H1 (cell line): ENCODE data around the gene IL17RA. TPM values are rescaled to one million over a fixed set of nuclear protein-coding genes. Genes with fewer than 3 reads are reported as not detected.

Source experiments
- CTCF ChIA-PET: fragments of 300-600 bp; sonication (Branson Sonifier 250); formaldehyde crosslinking; loops from one replicate; lab custom pipeline; 2021; ENCODE audit not compliant: partially characterized antibody; lab: Charles Lee
- POLR2A ChIA-PET: fragments of 300-600 bp; sonication (Branson Sonifier 250); formaldehyde crosslinking; loops from one replicate; lab custom pipeline; 2021; ENCODE audit warnings: inconsistent platforms; ENCODE audit not compliant: partially characterized antibody; lab: Charles Lee
- DNase-seq, 2 experiments: peaks; one replicate each; pipeline versions ENCODE4 v3.0.0 to v3.0.0-alpha.2; 2010 to 2022; ENCODE audit warnings: low spot score in 2 of 2, low read depth in 1 of 2, mixed read lengths in 1 of 2
- FAIRE-seq: peaks from 2 replicates; lab custom pipeline; 2011; peaks lifted over from hg19 to GRCh38; lab: Jason Lieb, UNC
- H2AFZ ChIP-seq: 2 replicates; pipeline ENCODE4 v1.8.1; 2012; ENCODE audit warnings: low read length, inconsistent platforms
- H2AK5ac ChIP-seq: 2 replicates; pipeline ENCODE4 v1.6.1; 2013; ENCODE audit warnings: low read depth, low read length
- H2BK120ac ChIP-seq: replicated peaks from 2 replicates; pipeline ENCODE3; 2013; ENCODE audit warnings: low read depth, low read length, inconsistent platforms
- H2BK12ac ChIP-seq: 2 replicates; pipeline ENCODE4 v1.6.1; 2013; ENCODE audit warnings: low read depth, low read length
- H2BK15ac ChIP-seq: 2 replicates; pipeline ENCODE4 v1.6.1; 2013; ENCODE audit warnings: low read length
- H2BK20ac ChIP-seq: 2 replicates; pipeline ENCODE4 v1.6.1; 2013; ENCODE audit warnings: low read length
- H2BK5ac ChIP-seq: 2 replicates; pipeline ENCODE4 v1.6.1; 2013; ENCODE audit warnings: low read depth, low read length
- H3K14ac ChIP-seq: 2 replicates; pipeline ENCODE4 v1.6.1; 2013; ENCODE audit warnings: inconsistent platforms; ENCODE audit not compliant: insufficient read length
- H3K18ac ChIP-seq: 2 replicates; pipeline ENCODE4 v1.6.1; 2013; ENCODE audit warnings: low read length; ENCODE audit errors: extremely low read depth
- H3K23ac ChIP-seq: 2 replicates; pipeline ENCODE4 v1.6.1; 2013; ENCODE audit warnings: inconsistent platforms; ENCODE audit not compliant: insufficient read length
- H3K23me2 ChIP-seq: 2 replicates; pipeline ENCODE4 v1.6.1; 2013; ENCODE audit warnings: low read depth, low read length
- H3K27ac ChIP-seq: 2 replicates; pipeline ENCODE4 v1.6.1; 2011; ENCODE audit warnings: low read depth, low read length, inconsistent platforms
- H3K27me3 ChIP-seq, 4 experiments: replicated peaks in 1 of 4; 1 replicate in 1 of 4; 2 replicates in 3 of 4; pipeline versions ENCODE4 v1.6.1 to v1.8.1; 2011 to 2013; ENCODE audit warnings: low read length in 3 of 4, mild to moderate bottlenecking in 3 of 4, inconsistent platforms in 2 of 4, mixed read lengths in 2 of 4, moderate library complexity in 1 of 4; ENCODE audit not compliant: control insufficient read depth in 3 of 4, insufficient read depth in 3 of 4; ENCODE audit errors: extremely low read depth in 1 of 4
- H3K36me3 ChIP-seq, 4 experiments: 2 replicates each; pipeline versions ENCODE4 v1.6.1 to v1.8.1; 2011 to 2013; ENCODE audit warnings: mild to moderate bottlenecking in 4 of 4, low read length in 3 of 4, moderate library complexity in 2 of 4, control low read depth in 1 of 4, inconsistent platforms in 1 of 4; ENCODE audit not compliant: insufficient read depth in 4 of 4, control insufficient read depth in 2 of 4
- H3K4ac ChIP-seq: replicated peaks from 2 replicates; pipeline ENCODE3; 2013; ENCODE audit warnings: low read length, low read depth, mixed read lengths, inconsistent platforms; ENCODE audit not compliant: insufficient read length
- H3K4me1 ChIP-seq, 4 experiments: replicated peaks in 1 of 4; 1 replicate in 1 of 4; 2 replicates in 3 of 4; pipeline versions ENCODE4 v1.6.1 to v1.8.1; 2011 to 2013; ENCODE audit warnings: low read length in 3 of 4, inconsistent platforms in 2 of 4, mixed read lengths in 1 of 4; ENCODE audit not compliant: insufficient read depth in 4 of 4, control insufficient read depth in 3 of 4
- H3K4me2 ChIP-seq, 2 experiments: 2 replicates each; pipeline versions ENCODE4 v1.6.1 to v1.8.1; 2011 to 2013; ENCODE audit warnings: low read depth in 2 of 2, low read length in 2 of 2, control low read depth in 1 of 2, inconsistent platforms in 1 of 2, mild to moderate bottlenecking in 1 of 2; ENCODE audit not compliant: insufficient read depth in 1 of 2
- H3K4me3 ChIP-seq, 4 experiments: fragments of 200-600, 300-600 bp in 1 of 4; sonication (generic), shearing (Covaris generic), sonication (Bioruptor Twin) in 1 of 4; 2 replicates each; pipeline versions ENCODE4 v1.5.1 to v1.8.1; 2011 to 2016; ENCODE audit warnings: low read length in 4 of 4, low read depth in 3 of 4, control low read depth in 2 of 4, inconsistent platforms in 2 of 4, mild to moderate bottlenecking in 2 of 4, mixed read lengths in 1 of 4, moderate library complexity in 1 of 4; ENCODE audit not compliant: insufficient read depth in 2 of 4; ENCODE audit errors: extremely low read depth in 1 of 4
- H3K56ac ChIP-seq: replicated peaks from 2 replicates; pipeline ENCODE3; 2013; ENCODE audit warnings: low read depth, mild to moderate bottlenecking, mixed read lengths, low read length, inconsistent platforms; ENCODE audit not compliant: insufficient read length
- H3K79me1 ChIP-seq: 2 replicates; pipeline ENCODE4 v1.6.1; 2013; ENCODE audit warnings: low read depth, low read length, control low read depth
- H3K79me2 ChIP-seq, 2 experiments: 2 replicates each; pipeline versions ENCODE4 v1.6.1 to v1.8.1; 2012 to 2013; ENCODE audit warnings: low read length in 2 of 2, mild to moderate bottlenecking in 2 of 2, inconsistent platforms in 1 of 2; ENCODE audit not compliant: insufficient read depth in 2 of 2, control insufficient read depth in 1 of 2
- H3K9ac ChIP-seq, 4 experiments: replicated peaks in 1 of 4; 1 replicate in 1 of 4; 2 replicates in 3 of 4; pipeline versions ENCODE4 v1.6.1 to v1.8.1; 2011 to 2013; ENCODE audit warnings: low read depth in 3 of 4, low read length in 3 of 4, control low read depth in 2 of 4, mild to moderate bottlenecking in 2 of 4, moderate library complexity in 2 of 4, inconsistent platforms in 1 of 4; ENCODE audit errors: extremely low read depth in 1 of 4
- H3K9me3 ChIP-seq, 2 experiments: 2 replicates each; pipeline versions ENCODE4 v1.6.1 to v1.8.1; 2012 to 2013; ENCODE audit warnings: mild to moderate bottlenecking in 2 of 2, moderate library complexity in 2 of 2, control low read depth in 1 of 2, inconsistent platforms in 1 of 2, low read depth in 1 of 2, low read length in 1 of 2, mixed read lengths in 1 of 2; ENCODE audit not compliant: insufficient read depth in 2 of 2
- H4K20me1 ChIP-seq, 2 experiments: replicated peaks in 1 of 2; 2 replicates each; pipeline versions ENCODE3 to v1.8.1; 2011 to 2013; ENCODE audit warnings: inconsistent platforms in 2 of 2, low read length in 2 of 2, mild to moderate bottlenecking in 1 of 2; ENCODE audit not compliant: insufficient read depth in 2 of 2, control insufficient read depth in 1 of 2
- H4K5ac ChIP-seq: 2 replicates; pipeline ENCODE4 v1.6.1; 2013; ENCODE audit warnings: low read length, low read depth, mixed read lengths, inconsistent platforms; ENCODE audit not compliant: insufficient read length
- H4K8ac ChIP-seq: 2 replicates; pipeline ENCODE4 v1.8.0; 2013; ENCODE audit warnings: mild to moderate bottlenecking, moderate library complexity, low read length, inconsistent platforms; ENCODE audit not compliant: insufficient read depth; ENCODE audit errors: extremely low read depth
- H4K91ac ChIP-seq: replicated peaks from 2 replicates; pipeline ENCODE3; 2013; ENCODE audit warnings: low read length, mixed read lengths, inconsistent platforms; ENCODE audit not compliant: insufficient read length
- BACH1 ChIP-seq: IDR thresholded peaks from 2 replicates; pipeline ENCODE4 v1.6.1; 2012; ENCODE audit warnings: low read length, improper control_type of control experiment
- CBX8 ChIP-seq: fragments of 300-800, 300-1000 bp; sonication (generic); IDR thresholded peaks from 2 replicates; pipeline ENCODE4 v1.7.1; 2016; ENCODE audit warnings: low read depth, low read length, borderline replicate concordance
- CEBPB ChIP-seq: IDR thresholded peaks from 2 replicates; pipeline ENCODE4 v1.6.1; 2012; ENCODE audit warnings: low read depth, low read length
- FOSL1 ChIP-seq: IDR thresholded peaks from 2 replicates; pipeline ENCODE4 v1.6.1; 2011; ENCODE audit warnings: mild to moderate bottlenecking, low read depth, low read length, moderate library complexity; ENCODE audit not compliant: insufficient read depth
- JUN ChIP-seq: IDR thresholded peaks from 2 replicates; pipeline ENCODE4 v1.6.1; 2011; ENCODE audit warnings: low read depth, mild to moderate bottlenecking, improper control_type of control experiment, low read length
- MAX ChIP-seq: IDR thresholded peaks from 2 replicates; pipeline ENCODE4 v1.6.1; 2012; ENCODE audit warnings: inconsistent platforms
- PHF8 ChIP-seq: fragments of 200-600 bp; sonication (generic); conservative IDR thresholded peaks from 2 replicates; pipeline ENCODE4 v1.7.1; 2012; ENCODE audit warnings: low read depth, mild to moderate bottlenecking, inconsistent platforms, low read length, moderate library complexity
- RXRA ChIP-seq: IDR thresholded peaks from 2 replicates; pipeline ENCODE4 v1.6.1; 2011; ENCODE audit warnings: low read depth, mild to moderate bottlenecking, low read length, moderate library complexity; ENCODE audit not compliant: insufficient read depth
- SRF ChIP-seq: IDR thresholded peaks from 2 replicates; pipeline ENCODE4 v1.6.1; 2011; ENCODE audit warnings: mild to moderate bottlenecking, low read depth, low read length, moderate library complexity
- TAF1 ChIP-seq: IDR thresholded peaks from 2 replicates; pipeline ENCODE4 v1.6.1; 2011; ENCODE audit warnings: mild to moderate bottlenecking, low read depth, low read length
- USF2 ChIP-seq: IDR thresholded peaks from 2 replicates; pipeline ENCODE4 v1.6.1; 2011; ENCODE audit warnings: low read length, improper control_type of control experiment
- WGBS, 2 experiments: shearing (Covaris generic) in 1 of 2; methylation state at CpG; one replicate each; pipeline versions ENCODE4 v1.1.6 to v1.1.7; 2013 to 2015; ENCODE audit warnings: low lambda C conversion rate in 2 of 2, mixed read lengths in 2 of 2, inconsistent platforms in 1 of 2, low coverage in 1 of 2, missing lambda C conversion rate in 1 of 2; ENCODE audit not compliant: insufficient replicate concordance in 2 of 2, insufficient coverage in 1 of 2, insufficient read length in 1 of 2; ENCODE audit errors: extremely low coverage in 1 of 2, missing lambda C conversion rate in 1 of 2; 5-methylcytosine and 5-hydroxymethylcytosine counted together
- polyA plus RNA-seq, 7 experiments: library from polyadenylated mRNA; depleted of rRNA in 3 of 7; stranded (reverse) in 5 of 7; unstranded in 2 of 7; fragments of >200 nt in 5 of 7; fragments of 200-250 nt in 2 of 7; gene quantifications; 1 replicate in 5 of 7; 2 replicates in 1 of 7; 4 replicates in 1 of 7; pipeline versions ENCODE4 v1.2.1 to v1.2.3, GENCODE V29; 2011 to 2013; ENCODE audit warnings: missing spikeins in 2 of 7, mixed read lengths in 2 of 7
- total RNA-seq: library from RNA; stranded (reverse); fragmentation: NEBNext Ultra II Directional; extraction: Animal tissue kit (Norgen Biotek cat#: 25700); gene quantifications from 2 replicates; pipeline ENCODE4 v1.2.1, GENCODE V29; 2021

The IL17RA gene
- total and polyA plus RNA-seq, 2 of the 8 experiments (the other 6 are each of a cell fraction or from before 2014, with no cell fraction given), result 5.6 to 9.9 TPM

- Histone ChIP-seq H3K56ac (no peak overlapping the region), H3K9ac (no peak overlapping the region), H3K27ac (no peak overlapping the region), H4K20me1 (peaks cover 0 to 2% of the 10 kb centered on the region in 2 experiments), H2BK12ac (no peak overlapping the region), H4K91ac (no peak overlapping the region), H2BK15ac (no peak overlapping the region), H2BK5ac (no peak overlapping the region), H3K79me1 (no peaks in the 10 kb centered on the region; the same call in 1 of the 2 replicates), H2BK20ac (no peak overlapping the region), H3K4me3 (no peak overlapping the region), H2AK5ac (no peak overlapping the region), H3K18ac (no peak overlapping the region), H3K23me2 (no peaks in the 10 kb centered on the region), H3K14ac (no peak overlapping the region), H2BK120ac (no peak overlapping the region), H3K79me2 (no peaks in the 10 kb centered on the region), H2AFZ (no peak overlapping the region), H3K23ac (no peak overlapping the region), H3K4ac (no peak overlapping the region), H4K5ac (no peak overlapping the region), H3K36me3 (peaks cover 0 to 11% (median 2%) of the 10 kb centered on the region in 4 experiments; a peak in 1 of 8 replicates), H3K9me3 (no peaks in the 10 kb centered on the region), H3K4me1 (no peaks in the 10 kb centered on the region), H3K4me2 (no peak overlapping the region), H4K8ac (no peak overlapping the region), H3K27me3 (no peaks in the 10 kb centered on the region)
- FAIRE-seq (no peak), DNase-seq (no peak)
- WGBS, 2 experiments, result 92% methylated on average over 15 of the region's 15 CpGs; no CpG with 5 or more reads in 1 of the 2 experiments
- ChIA-PET POLR2A (interaction anchor here (0.8 to 1.6 kb wide), 4 partner anchors 10 to 26 kb away, joined by 3 to 4 read pairs (median 3); no protein-coding TSS in a partner anchor), CTCF (interaction anchor here (0.5 to 4.2 kb wide), 15 partner anchors 8 to 910 kb away, joined by 3 to 35 read pairs (median 6); no protein-coding TSS in a partner anchor)
- no peak for TF ChIP-seq USF2
- TF ChIP-seq RXRA, result no peak
- TF ChIP-seq JUN, result no peak
- TF ChIP-seq PHF8, result no peak
- no peak for TF ChIP-seq CEBPB
- no peak for TF ChIP-seq BACH1
- no peak for TF ChIP-seq TAF1
- no peak for TF ChIP-seq SRF
- TF ChIP-seq FOSL1, result no peak
- TF ChIP-seq CBX8, result no peak
- TF ChIP-seq MAX, result no peak
Observed at GRCh38 chr22:17106785-17107546, 22.2 kb downstream of the IL17RA start.
